HG03066 (cell line): ENCODE results near the gene TBX3.
"Not testable (repeated sequence)": the region's sequence is repeated elsewhere in the genome, so short reads cannot be mapped to it uniquely, and the experiment has no call there.

ENCODE experiments used
- ATAC-seq: cut with Tn5 transposase; IDR thresholded peaks from one replicate; pipeline ENCODE4 v1.9.1; 2021; ENCODE audit warnings: low read depth; ENCODE audit not compliant: unreplicated experiment

The TBX3 gene

DNA sequence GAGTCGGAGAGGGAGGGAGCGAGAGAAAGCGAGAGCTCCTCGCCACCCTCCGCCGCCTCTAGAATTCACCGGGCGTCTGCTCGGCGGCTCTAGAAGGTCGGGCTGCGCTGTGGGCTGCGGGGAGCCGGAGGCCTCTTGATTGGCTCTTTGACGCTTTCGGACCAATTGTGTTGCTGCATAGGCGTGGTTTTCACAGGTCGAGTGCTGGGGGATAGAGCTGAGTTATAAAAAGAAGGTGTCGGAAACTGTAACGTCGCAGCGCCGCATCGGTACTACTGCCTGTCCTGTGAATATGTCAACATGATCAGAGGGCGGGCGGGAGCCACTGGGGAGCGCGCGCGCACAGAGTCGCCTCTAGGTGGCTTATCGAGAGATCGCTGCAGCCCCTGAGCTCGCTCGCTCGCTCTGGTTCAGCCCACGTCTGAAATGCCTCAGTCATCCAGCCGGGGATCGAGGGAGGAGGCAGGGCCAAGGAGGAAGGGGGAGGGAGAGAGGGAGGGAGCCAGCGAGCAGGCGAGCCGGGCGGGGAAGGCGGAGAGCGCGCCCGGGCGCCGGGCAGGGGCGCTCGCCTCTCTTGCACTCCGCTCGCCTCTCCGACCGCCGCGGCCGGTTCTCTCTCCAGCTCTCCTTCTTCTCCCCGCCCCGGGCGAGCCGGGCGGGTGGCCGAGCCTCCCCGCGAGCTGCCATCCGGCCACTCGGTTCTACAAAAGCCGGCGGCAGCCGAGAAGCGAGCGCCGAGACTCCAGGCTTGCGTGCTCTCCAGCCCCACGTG, at the start of gene TBX3:
Gene TBX3, minus strand, starts transcription at position 78 of the 772 bp plus-strand sequence. CDS start 975 bp downstream, outside the sequence.
- ATAC-seq, result no peak

DNA sequence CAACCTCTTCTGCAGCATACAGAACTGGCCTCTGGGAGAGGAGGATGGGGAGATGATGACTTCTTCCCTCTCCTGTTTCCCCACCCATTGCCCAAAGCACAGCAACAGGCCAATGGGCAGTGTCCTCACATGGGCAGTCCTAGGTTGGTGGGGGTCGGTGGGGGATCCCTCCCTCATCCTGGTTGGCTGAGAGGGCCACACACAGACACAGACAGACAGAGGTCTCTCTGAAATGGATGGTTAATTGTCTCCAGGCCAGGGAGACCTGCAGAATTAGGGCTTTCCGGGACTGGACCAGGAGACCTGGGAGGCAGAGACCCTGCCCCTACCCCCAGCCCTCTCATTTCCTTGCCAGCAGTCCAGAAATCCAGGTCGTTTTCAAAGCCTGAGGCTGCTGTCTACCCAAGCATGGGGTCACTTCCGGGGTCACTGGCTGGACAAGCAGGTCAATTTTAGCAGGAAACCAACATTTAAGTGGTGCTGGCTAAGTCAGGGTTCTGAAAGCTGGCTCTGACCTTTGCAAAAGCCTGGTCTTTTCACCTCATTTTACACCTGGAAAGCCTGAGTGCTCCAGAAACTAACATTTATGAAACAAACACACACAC, 48.6 kb upstream of the TBX3 start:
- no peak for ATAC-seq

DNA sequence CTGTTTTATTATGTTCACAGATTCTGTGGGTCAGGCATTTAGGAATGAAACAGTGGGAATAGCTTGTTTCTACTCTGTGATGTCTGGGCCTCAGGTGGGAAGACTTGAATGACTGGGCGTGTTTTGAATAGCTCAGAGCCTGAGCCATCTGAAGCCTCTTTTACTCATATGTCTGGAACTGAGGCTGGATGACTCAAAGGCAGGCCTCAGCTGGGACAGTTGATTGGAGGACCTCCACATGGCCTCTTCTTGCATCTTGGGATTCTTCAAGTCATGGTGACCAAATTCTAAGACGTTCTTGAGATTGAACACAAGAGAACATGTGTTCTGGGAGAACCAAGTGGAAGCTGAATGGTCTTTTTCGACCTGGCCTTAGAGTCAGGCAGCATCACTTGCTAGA, 45.8 kb upstream of the TBX3 start:
- ATAC-seq, result no peak

DNA sequence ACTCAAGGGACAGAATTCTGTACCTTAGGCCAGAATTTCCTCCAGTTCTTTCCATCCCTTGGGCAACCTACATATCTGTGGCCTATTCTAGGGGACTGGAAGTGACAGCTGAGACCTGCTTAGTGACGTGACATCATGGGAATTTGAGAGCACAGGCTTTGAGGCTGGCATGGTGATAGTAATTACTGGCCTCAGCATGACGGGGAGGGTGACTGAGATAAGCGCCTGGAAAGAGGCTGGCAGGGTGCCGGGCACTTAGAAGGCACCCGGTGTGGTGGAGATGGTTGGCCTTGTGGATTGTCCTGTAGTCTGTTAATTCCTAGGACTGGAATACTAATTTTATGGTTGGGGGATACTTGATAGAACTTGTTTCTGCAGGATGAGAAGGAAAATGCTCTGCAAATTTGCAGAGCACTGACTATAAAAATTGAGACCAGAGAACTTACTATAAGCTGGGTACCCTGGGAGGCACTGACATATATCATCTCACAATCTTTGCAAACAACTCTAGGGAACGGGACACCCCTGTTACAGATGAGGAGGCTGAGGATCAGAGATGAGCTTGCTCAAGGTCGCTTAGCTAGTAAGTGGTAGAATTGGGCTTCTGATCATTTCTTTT, 42.2 kb upstream of the TBX3 start:
- no peak for ATAC-seq

DNA sequence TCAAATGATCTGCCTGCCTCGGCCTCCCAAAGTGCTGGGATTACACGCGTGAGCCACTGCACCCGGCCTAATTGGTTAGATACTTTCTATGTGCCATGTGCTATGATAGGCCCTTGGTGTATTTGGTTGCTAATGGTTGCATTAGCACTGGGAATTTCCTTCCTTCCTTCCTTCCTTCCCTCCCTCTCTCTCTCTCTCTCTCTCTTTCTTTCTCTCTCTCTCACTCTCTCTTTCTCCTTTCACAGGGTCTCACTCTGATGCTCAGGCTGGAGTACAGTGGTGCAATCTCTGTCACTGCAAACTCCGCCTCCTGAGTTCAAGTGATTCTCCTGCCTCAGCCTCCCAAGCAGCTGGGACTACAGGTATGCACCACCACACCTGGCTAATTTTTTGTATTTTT, 38.2 kb upstream of the TBX3 start:
- not testable (repeated sequence) for ATAC-seq

DNA sequence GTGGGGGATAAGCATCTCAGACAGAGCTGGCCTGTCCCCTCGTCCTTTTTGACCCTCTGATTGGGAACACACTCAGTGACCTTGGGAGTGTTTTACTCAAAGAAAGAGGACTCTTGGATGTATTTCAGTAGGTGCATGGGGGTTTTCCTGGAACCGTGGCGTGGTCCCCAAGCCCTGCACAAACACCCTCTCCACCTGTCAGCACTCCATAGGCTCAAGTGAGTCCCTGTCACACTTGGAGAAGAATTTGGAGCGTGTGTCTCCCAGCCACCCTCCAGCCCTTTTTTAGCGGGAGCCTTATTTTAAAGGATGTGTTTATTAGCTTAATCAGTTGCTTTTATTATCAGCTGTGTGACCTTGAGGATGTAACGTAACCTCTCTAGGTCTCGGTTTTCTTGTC, 37.3 kb upstream of the TBX3 start:
- ATAC-seq, result no peak

DNA sequence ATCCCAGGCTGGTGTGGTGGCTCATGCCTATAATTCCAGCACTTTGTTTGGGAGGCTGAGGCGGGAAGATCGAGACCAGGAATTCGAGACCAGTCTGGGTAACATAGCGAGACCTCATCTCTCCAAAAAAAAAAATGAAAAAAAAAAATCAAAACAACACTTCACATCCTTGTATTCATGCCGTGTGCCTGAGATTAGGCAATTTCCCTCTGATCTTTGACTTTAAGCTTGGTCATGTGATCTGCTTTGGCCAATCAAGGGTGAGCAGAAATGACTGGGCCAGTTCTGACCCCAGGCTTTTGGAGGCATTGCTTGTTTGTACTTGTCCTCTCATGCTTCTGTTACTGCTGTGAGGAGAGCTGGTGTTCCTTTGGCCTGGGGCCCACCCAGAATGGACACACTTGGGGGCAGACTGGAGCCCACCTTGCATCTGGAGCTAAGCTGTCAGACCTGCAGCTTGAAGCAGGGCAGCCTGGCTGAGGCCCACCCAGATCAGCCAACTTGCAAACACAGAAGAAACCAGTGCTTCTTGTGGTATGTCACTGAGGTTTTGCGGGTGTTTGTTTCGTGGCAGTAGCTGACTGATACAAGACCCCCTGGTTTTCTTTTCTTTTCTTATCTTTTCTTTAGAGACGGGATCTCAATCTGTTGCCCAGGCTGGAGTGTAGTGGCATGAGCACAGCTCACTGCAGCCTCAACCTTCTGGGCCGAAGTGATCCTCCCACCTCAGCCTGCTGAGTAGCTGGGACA, 29.7 kb upstream of the TBX3 start:
- ATAC-seq, result no peak

DNA sequence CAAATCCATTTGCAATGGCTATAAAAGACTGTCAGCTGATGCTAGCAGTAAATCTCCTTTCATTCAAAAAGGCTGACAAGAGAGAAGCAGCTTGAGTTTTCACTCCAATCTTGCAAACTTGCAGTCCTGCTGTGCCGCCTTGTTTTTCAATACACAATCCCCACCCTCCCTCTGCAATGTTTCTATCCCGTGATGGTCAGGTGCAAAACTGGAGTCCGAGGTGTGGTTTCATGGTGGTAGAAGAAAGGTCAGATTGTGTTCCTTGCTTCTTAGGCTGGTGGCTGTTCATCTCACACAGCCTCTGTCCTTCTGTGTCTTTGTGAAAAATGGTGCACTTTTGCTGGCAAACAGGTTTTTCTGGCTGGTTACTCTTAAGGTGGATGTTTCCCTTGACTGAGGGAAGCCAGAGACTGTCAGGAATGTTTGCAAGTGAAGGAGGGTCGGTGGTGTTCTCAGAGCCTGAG, 27.7 kb upstream of the TBX3 start:
- ATAC-seq, result no peak

DNA sequence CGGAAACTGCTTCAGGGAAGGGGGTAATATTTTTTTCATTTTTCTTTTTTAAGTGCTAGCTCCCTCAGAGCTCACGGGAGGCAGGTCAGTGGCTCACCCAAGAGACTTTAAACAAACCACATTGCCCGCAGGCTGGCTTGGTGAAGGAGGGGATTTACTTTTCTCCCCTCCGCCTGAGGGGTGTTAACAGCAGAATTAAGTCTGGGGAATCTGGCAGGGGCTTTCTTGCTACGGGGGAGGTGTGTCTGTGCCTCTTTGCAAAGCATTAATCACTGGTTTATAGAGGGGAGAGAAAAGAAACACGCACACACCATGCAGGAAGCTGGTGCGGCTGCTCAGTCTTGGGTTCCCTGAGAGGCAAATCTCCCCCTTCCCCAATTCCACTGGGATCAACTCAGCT, 26.2 kb upstream of the TBX3 start:
- ATAC-seq, result no peak

DNA sequence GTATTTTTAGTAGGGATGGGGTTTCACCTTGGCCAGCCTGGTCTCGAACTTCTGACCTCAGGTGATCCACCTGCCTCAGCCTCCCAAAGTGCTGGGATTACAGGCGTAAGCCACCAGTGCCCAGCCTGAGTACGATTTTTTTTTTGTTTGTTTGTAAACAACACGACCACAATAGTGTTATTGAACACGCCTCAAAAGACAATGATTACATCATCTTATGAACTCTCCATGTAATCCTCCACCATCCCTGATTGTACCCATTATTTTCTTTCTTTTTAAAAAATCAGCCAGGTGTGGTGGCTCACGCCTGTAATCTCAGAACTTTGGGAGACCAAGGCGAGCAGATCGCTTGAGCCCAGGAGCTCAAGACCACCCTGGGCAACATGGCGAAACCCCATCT, 25.1 kb upstream of the TBX3 start:
- ATAC-seq, result no peak

DNA sequence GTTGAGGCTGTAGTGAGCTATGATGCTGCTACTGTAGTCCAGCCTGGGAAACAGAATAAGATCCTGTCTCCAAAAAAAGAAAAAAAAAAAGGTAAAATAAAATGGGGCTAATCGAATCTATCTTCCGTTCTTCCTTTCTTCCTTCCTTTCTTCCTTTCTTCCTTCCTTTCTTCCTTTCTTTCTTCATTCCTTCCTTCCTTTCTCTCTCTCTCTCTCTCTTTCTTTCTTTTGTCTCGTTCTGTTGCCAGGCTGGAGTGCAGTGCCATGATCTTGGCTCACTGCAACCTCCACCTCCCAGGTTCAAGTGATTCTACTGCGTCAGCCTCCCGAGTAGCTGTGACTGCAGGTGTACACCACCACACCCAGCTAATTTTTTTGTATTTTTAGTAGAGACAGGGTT, 24.6 kb upstream of the TBX3 start:
- not testable (repeated sequence) for ATAC-seq

DNA sequence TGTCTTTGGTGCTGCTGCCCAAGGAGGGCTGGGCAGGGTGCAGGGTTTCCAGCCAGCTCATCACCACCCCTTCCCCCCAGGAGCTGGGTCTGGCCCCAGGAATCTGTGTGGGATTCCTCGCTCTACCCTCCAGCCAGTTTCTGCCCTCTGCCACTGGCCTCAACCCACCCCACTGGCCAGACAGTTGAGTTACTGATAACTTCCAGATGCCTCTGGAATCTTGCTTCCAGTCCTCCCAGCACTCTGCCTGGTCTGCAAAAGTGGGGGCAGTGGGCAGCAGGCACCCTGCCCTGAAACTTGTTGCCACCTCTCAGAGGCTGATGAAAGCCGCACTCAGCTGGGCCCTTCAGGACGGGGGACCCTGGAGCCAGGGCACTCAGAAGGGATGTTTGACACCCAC, 20.1 kb upstream of the TBX3 start:
- ATAC-seq, result no peak

DNA sequence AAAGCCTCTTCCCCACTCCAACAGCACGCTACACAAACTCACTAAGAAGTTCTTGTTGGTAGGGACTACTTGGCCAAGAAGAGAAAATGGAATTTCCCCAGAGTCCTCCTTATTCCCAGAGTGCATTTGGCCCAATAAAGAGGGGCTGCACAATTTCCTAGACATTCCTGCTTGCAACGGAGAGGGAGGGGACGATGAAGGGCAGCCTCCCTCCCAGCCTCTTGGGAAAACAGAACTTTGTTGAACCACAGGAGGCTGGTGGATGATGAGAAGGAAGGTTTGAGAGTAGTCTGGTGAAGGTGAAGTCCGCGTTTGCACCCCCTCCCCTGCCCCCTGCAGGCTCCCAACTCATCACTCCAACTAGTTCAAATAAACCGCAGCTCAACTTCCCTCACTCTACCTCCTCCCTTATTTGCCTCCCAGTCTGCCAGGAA, 19.1 kb upstream of the TBX3 start:
- ATAC-seq, result no peak

DNA sequence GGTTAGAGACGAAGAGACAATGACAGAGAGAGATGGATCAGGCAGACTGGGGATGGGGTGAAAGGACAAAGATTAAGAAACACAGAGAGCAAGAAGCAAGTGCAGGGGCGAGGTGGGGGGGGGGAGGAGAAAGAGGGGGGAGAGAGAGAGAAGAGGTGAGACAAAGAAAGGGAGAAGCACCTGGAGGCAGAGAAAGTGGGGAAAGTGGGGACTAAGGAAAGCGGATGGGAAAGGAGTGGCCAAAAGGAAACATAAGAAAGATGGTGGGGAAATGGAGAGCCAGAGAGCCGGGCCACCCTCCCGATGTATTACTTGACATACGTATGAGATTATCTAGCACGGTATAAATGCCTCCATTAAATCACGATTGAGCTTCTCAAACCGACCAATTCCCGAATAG, 18.5 kb upstream of the TBX3 start:
- no peak for ATAC-seq

DNA sequence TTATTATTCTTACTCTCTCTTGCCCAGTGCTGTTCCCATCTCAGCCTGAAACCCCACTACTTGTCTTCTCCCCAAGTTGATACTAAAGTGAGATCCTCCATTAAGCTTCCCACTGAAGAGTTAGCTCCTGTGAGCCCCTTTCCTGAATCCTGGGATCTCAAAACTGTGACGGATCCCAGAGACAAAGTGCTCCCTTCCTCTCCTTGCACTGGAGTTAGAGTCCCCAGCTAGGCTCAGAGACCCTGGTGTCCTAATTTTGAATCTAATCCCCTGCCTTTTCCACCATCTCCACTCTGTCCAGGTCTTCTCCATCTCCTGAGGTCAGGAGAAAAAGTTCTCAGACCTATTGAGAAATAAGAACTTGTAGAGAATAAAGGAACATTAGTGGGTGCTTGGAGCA, 17.6 kb upstream of the TBX3 start:
- no peak for ATAC-seq

DNA sequence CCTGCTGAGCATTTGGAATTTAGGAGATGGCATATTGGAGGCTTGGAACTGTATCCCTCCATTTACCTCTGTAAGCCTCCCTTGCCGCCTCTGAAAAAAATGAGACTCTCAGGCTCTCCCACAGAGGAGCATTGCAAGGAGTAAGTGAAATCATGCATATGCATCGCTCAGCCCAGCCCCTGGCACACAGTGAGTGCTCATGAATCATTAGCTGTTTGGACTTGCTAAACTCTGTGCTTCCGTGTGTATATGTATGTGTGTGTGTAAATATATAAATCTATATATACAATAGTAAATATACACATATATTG, 17.1 kb upstream of the TBX3 start:
- no peak for ATAC-seq

DNA sequence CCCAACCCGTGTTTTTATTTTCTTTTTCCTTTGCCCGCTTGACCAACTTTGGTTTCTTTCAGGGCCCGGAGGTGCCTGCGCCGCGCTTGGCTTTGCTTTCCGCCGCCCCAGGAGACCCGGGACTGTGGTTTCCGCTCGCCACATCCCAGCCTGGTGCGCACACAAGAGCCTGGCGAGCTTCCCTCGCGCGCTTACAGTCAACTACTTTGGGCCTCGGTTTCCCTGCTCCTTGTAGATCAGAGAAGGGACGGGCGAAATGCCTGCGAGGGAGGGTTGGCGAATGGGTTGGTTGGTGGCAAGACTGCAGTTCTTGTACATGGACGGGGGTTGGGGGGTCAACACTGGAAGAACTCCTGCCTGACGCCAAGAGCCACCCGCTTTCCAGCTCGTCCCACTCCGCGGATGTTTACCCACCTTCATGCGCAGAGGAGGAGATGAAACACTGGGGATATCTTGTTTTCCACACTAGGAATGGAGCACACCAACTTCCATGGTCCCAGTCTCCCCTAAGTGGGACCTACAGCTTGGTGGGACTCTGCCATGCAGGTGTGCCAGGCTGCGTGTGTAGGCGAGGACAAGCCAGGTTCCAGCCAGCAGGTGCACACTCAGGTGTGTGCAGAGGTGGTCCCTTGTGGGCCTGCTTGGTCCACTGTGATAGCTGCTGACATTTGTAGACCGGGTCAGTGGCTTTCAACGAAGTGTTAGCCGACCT, 16.6 kb upstream of the TBX3 start:
- no peak for ATAC-seq

DNA sequence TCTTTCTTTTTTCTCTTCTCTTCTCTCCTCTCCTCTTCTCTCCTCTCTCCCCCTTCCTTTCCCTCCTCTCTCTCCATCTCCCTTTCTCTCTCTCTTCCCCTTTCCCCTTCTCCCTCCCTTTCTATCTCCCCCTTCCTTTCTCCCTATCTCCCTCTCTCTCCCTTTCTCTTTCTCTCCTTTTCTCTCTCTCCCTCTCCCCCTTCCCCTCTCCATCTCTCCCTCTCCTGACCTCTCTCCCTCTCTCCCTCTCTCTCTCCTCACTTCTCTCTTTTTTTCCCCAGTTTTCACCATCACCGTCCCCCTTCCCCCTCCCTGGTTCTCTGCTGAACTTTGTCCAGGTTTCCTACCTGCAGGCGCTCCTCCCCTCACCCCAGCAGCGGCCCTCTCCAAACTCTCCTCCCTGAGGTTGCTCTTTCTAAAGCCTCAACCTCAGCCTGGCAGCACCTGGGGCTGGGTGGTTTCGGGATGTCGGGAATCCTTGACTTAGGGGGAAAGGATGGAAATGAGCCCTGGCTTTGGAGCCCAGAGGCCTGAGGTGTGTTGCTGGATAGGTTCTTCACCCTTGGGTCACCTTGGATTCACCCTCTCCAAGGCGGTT, 14.7 kb upstream of the TBX3 start:
- no peak for ATAC-seq

DNA sequence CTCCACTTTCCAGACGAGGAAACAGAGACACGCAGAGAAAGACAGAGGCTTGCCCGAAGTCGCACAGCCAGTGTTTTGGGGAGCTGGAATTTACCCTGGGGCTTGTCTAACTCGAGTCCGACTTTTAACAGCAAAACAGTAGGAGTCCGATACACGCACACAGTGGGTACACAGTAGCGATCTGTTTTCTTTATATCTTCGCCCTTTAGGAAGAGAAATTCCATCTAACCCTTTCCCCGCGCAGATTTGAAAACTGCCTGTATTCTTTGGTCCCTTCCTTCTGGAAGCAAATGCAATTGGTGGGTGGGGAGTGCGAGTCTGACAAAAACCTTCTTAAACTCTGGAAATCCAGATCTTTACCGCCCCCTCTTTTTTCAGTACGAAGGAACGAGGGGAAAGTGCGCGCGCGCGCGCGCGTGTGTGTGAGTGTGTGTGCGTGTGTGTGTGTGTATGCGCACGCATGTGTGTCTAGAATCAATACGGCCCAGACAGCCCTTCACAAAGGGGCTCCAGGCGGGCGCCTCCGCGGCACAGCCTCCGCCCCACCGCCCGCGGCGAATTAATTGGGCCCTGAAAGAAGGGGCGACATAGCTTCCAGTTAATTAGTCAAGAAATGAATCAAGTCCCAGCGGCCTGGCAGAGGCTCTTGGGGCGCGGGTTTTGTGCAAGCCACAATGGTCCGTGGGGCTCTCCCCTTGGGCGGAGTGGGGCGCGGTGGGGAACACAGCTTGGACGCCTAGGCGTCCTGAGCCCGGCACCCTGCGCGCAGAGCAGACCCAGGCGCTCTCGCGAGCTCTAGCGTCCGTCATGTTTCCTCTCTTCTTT, 14.0 kb upstream of the TBX3 start:
- ATAC-seq, result no peak
